ENCODE data around the gene HHAT.

Gene HHAT

DNA sequence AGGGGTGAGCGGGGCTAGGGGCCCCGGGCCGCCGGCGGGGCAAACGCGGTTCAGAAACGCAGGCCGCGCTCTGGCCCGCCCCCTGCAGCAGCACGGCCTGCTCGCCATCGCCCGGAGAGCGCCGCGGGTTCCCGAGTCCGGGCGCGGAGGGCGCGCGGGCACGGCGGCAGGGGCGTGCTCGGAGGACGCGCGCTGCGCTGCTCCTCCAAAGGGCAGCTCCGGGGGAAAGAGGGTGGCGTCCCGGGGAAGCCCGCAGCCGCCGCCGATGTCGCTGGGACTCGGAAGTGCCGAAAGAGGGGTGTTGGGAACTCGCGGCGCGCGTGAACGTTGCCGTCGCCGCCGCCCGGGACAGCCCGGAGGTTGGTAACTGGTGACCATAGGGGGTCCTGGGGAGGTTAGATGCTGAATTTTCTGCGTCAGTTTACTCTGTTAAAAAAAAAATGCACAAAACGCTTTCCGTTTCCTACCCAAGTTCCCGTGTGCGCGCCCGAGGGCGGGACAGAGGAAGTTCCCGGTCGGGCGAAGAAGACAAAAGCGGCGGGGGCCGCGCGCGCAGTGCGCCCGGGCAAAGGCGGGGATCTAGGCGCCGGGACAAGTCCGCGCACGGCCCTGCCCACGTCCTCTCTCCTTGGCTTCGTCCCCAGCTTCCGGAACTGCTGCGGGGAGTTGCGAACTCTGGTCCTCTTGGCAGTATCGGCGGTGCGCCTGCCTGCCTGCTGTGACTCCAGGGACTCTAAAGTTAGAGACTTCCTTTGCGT lies at the start of gene HHAT:
Gene HHAT, plus strand, starts transcription at position 157 of the 758 bp plus-strand sequence. CDS start 20,074 bp downstream, outside the sequence.
- peak within 1 kb of the TSS; percentile 100 for H2AFZ ChIP-seq (ENCODE audit: low read length, unreplicated experiment)
- no peaks in the 10 kb centered on the region for H3K36me3 ChIP-seq (ENCODE audit: insufficient read depth, low read length)
- H3K4me3 ChIP-seq (ENCODE audit: low read depth, low read length) = peak within 1 kb of the TSS; percentile 85
- H3K27me3 ChIP-seq (ENCODE audit: insufficient read depth, low read length) = no peaks in the 10 kb centered on the region
- H3K4me1 ChIP-seq (ENCODE audit: control insufficient read depth, insufficient read depth, low read length, unreplicated experiment) = peaks cover 6% of the 10 kb centered on the region
- no peaks in the 10 kb centered on the region for H3K79me2 ChIP-seq (ENCODE audit: control insufficient read depth, insufficient read depth, low read length, unreplicated experiment)
- H3K27ac ChIP-seq (ENCODE audit: low read depth, low read length) = peak within 1 kb of the TSS; percentile 63

DNA sequence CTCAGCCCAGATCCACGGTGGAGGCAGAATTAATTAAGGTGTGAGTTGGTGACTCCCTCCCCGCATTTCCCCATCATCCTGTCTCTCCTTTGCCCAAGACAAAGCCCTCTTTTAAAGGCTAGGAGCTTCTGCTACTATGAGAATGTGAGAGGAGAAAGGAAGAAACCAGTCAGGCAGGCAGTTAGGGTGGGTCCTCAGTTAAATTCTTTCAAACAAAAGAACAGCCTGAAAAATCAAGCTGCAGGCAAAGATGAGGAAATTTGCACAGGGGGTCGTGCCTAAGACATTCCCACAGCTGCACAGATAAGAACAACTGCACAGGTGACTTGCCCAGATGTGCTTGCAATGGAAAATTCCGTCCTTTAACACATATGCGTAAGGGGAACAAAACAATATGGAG lies 48.5 kb upstream of the HHAT start:
- Histone ChIP-seq H3K79me2 (ENCODE audit: control insufficient read depth, insufficient read depth, low read length, unreplicated experiment) (no peaks in the 10 kb centered on the region), H3K27ac (ENCODE audit: low read depth, low read length) (no peak overlapping the region), H3K36me3 (ENCODE audit: insufficient read depth, low read length) (no peaks in the 10 kb centered on the region), H2AFZ (ENCODE audit: low read length, unreplicated experiment) (no peak overlapping the region), H3K27me3 (ENCODE audit: insufficient read depth, low read length) (peaks cover 48% of the 10 kb centered on the region), H3K4me1 (ENCODE audit: control insufficient read depth, insufficient read depth, low read length, unreplicated experiment) (no peaks in the 10 kb centered on the region), H3K4me3 (ENCODE audit: low read depth, low read length) (no peak overlapping the region)

DNA sequence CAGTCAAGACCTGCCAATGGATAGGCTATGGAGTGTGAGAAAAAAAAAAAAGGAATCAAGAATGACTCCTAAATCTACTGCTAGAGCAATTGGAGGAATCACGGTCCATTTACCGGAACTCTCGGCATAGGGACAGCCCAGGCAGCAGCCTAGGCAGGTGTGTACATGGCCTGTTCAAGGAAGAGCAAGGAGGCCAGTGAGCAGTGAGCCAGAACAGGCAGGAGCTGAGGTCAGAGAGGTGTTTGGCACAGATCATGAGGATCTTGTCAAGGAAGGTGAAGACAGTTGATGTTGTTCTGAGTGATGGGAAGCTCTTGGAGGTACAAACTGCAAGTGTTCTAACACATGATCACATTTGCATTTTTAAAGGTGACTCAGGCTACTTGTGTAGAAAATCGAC lies 40.6 kb upstream of the HHAT start:
- H3K79me2 ChIP-seq (ENCODE audit: control insufficient read depth, insufficient read depth, low read length, unreplicated experiment) = no peaks in the 10 kb centered on the region
- H3K4me3 ChIP-seq (ENCODE audit: low read depth, low read length) = no peak overlapping the region
- no peak overlapping the region for H2AFZ ChIP-seq (ENCODE audit: low read length, unreplicated experiment)
- H3K4me1 ChIP-seq (ENCODE audit: control insufficient read depth, insufficient read depth, low read length, unreplicated experiment) = no peaks in the 10 kb centered on the region
- H3K27ac ChIP-seq (ENCODE audit: low read depth, low read length) = no peak overlapping the region
- H3K36me3 ChIP-seq (ENCODE audit: insufficient read depth, low read length) = no peaks in the 10 kb centered on the region
- peaks cover 64% of the 10 kb centered on the region for H3K27me3 ChIP-seq (ENCODE audit: insufficient read depth, low read length)

DNA sequence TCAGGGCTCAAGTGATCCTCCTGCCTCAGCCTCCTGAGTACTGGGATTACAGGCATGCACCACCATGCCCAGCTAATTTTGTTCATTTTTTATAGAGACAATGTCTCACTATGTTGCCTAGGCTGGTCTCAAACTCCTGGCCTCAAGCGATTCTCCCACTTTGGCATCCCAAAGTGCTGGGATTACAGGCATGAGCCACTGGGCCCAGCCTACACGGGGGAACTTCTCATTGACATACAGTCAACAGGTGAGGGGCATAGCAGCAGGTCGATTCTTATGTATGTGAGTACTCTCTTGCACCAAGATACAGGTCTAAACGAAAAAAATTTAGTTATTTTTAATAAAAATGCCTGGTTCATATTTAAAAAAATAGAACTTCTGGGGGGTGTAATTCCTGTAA lies 39.5 kb upstream of the HHAT start:
- Histone ChIP-seq H3K27me3 (ENCODE audit: insufficient read depth, low read length) (peaks cover 55% of the 10 kb centered on the region), H3K4me3 (ENCODE audit: low read depth, low read length) (no peak overlapping the region), H3K36me3 (ENCODE audit: insufficient read depth, low read length) (no peaks in the 10 kb centered on the region), H3K27ac (ENCODE audit: low read depth, low read length) (no peak overlapping the region), H3K4me1 (ENCODE audit: control insufficient read depth, insufficient read depth, low read length, unreplicated experiment) (no peaks in the 10 kb centered on the region), H2AFZ (ENCODE audit: low read length, unreplicated experiment) (no peak overlapping the region), H3K79me2 (ENCODE audit: control insufficient read depth, insufficient read depth, low read length, unreplicated experiment) (no peaks in the 10 kb centered on the region)

DNA sequence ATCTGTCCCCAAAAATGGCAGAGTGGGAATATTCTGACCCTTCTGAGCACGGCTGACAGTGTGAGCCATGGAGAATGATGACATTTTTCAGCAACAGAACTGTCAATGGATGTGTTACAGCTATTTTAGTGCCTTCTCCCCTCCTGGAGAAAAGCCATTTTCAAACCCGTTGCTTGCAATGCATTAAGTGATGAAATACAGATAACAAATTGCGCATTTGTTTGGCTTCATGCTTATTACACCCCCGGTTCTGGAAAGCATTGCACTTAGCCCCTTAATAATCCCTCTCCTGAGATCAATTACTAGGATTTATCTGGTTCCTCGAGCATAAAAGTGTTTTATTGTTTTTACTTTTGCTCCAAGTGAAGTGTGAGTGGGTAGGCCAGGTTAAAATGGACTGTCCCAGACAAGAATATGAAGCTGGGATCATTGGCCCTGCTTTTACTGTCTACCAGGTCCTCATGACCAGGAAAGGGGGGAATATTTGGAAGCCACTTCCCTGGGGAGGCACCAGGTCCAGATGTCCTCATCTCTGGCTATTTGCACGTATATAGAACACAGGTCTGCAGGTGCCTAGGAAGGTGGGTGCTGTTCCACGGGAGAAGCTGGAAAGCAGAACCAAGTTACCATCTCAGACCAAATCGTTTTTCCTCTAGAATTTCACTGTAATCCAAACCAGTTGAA lies 37.5 kb upstream of the HHAT start:
- H2AFZ ChIP-seq (ENCODE audit: low read length, unreplicated experiment) = no peak overlapping the region
- H3K36me3 ChIP-seq (ENCODE audit: insufficient read depth, low read length) = no peaks in the 10 kb centered on the region
- H3K4me3 ChIP-seq (ENCODE audit: low read depth, low read length) = no peak overlapping the region
- no peaks in the 10 kb centered on the region for H3K4me1 ChIP-seq (ENCODE audit: control insufficient read depth, insufficient read depth, low read length, unreplicated experiment)
- no peak overlapping the region for H3K27ac ChIP-seq (ENCODE audit: low read depth, low read length)
- no peaks in the 10 kb centered on the region for H3K79me2 ChIP-seq (ENCODE audit: control insufficient read depth, insufficient read depth, low read length, unreplicated experiment)
- H3K27me3 ChIP-seq (ENCODE audit: insufficient read depth, low read length) = peaks cover 37% of the 10 kb centered on the region

DNA sequence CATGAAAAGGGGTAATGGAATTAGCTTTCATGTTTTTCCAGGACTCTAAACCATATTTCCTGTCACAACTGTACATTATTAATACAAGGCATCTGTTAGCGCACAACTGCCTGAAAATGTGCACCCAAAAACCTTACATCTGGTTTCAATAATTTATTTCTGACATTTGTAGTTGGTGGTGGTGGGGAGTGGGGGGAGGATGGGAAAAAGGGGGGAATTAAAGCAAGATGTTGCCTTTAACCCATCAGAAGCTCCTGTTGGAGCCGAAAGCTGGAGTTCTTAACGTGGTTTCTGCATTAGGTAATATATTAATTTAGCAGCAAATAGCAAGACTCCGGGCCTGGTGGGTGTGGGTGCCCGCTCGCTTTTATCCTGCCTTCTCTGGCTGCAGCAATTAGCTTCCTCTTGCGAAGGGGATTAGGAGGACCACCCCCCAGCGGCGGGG lies 36.9 kb upstream of the HHAT start:
- H3K27me3 ChIP-seq (ENCODE audit: insufficient read depth, low read length) = peaks cover 34% of the 10 kb centered on the region
- H3K4me1 ChIP-seq (ENCODE audit: control insufficient read depth, insufficient read depth, low read length, unreplicated experiment) = no peaks in the 10 kb centered on the region
- peak overlapping the region; percentile 55 for H2AFZ ChIP-seq (ENCODE audit: low read length, unreplicated experiment)
- H3K27ac ChIP-seq (ENCODE audit: low read depth, low read length) = no peak overlapping the region
- H3K4me3 ChIP-seq (ENCODE audit: low read depth, low read length) = peak overlapping the region; percentile 67
- H3K79me2 ChIP-seq (ENCODE audit: control insufficient read depth, insufficient read depth, low read length, unreplicated experiment) = no peaks in the 10 kb centered on the region
- H3K36me3 ChIP-seq (ENCODE audit: insufficient read depth, low read length) = no peaks in the 10 kb centered on the region

DNA sequence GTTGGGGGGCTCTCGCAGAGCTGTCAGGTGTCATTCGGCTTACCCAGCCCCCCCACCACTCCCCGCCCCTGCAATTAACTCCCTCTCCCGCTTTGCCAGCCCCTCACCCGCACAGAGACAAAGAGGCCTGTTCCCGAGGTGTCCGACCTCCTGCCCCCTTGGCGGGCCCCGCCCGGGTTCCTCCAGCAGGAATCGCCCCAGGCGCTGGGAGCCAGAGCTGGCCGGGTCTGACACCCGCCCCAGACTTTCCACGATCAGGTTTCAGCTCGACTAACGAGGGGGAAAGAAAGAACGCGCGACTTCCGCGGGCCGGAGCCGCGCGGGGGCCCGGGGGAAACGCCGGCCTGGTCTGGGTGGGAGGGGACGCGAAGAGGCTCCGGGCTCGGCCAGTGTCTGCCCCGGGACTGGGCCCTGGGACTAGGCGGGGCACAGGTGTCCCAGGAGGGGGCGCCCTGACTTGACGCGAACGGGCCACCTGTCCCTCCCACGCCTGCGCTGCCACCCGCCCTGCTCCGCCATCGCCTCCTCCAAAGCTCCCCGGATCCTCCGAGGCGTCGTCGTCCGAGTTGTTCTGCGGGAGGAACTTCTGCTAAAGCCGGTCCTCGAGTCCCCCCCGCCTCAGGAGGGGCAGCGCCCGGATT lies 36.4 kb upstream of the HHAT start:
- Histone ChIP-seq H3K4me1 (ENCODE audit: control insufficient read depth, insufficient read depth, low read length, unreplicated experiment) (no peaks in the 10 kb centered on the region), H3K36me3 (ENCODE audit: insufficient read depth, low read length) (no peaks in the 10 kb centered on the region), H3K27me3 (ENCODE audit: insufficient read depth, low read length) (peaks cover 34% of the 10 kb centered on the region), H3K27ac (ENCODE audit: low read depth, low read length) (no peak overlapping the region), H3K4me3 (ENCODE audit: low read depth, low read length) (peak overlapping the region; percentile 67), H3K79me2 (ENCODE audit: control insufficient read depth, insufficient read depth, low read length, unreplicated experiment) (no peaks in the 10 kb centered on the region), H2AFZ (ENCODE audit: low read length, unreplicated experiment) (peak overlapping the region; percentile 55)

DNA sequence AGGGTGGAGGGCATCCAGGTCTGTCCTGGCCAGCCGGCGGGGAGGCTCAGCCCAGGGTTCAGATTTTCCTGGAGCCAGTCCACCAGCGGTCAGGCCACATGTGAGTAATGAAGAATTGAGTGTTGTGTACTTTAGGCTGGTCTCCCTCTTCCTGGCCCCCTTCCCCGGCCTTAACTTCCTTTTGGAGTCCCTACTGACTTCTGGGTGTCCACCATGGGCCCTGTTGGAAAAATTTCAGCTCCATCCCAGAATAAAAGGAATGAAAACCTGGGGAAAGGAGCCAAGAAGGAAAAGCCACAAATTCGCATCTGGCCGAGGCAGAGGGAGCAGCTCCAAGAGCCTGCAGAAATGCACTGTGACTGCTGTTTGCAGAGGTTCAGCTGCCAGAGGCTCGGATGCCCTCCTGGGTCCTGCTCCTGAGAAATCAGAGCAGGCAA lies 35.5 kb upstream of the HHAT start:
- Histone ChIP-seq H3K79me2 (ENCODE audit: control insufficient read depth, insufficient read depth, low read length, unreplicated experiment) (no peaks in the 10 kb centered on the region), H2AFZ (ENCODE audit: low read length, unreplicated experiment) (no peak overlapping the region), H3K4me3 (ENCODE audit: low read depth, low read length) (peak overlapping the region; percentile 67), H3K27me3 (ENCODE audit: insufficient read depth, low read length) (peaks cover 30% of the 10 kb centered on the region), H3K4me1 (ENCODE audit: control insufficient read depth, insufficient read depth, low read length, unreplicated experiment) (no peaks in the 10 kb centered on the region), H3K27ac (ENCODE audit: low read depth, low read length) (no peak overlapping the region), H3K36me3 (ENCODE audit: insufficient read depth, low read length) (no peaks in the 10 kb centered on the region)

DNA sequence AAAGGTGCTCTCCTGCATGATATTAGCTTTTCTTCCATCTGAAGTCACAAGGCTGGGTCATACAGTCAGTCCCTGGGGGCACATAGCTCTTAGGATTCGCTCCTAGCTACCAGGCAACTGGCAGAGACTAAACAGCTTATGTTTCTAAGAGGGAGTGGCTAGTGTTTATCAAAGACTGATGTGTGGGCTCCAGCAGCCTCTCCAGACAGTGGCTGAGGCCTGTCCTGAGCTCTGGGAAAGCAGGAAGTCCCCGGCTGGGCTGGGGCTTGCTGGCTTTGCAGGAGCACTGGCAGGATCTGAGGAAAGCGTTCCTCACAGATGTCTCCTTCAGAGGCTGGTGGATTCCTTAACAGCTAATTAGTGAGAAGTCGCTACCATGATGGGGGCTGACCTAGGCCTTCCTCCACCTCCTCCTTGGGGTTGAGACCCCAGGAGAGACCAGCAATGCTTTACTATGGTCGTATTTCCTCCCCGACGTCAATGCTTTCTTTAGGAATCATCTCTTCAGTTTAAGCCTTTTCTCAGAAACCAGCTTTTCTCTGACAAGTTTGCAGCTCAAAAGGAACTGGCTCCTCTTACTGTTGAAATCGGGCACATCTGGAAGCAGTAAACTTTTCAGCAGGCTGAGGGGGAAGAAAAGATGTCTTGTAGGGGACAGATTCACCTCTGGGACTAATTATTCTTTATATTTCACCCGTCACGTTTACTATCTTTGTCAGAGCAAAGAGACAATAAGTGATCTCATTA lies 33.5 kb upstream of the HHAT start:
- H3K79me2 ChIP-seq (ENCODE audit: control insufficient read depth, insufficient read depth, low read length, unreplicated experiment) = no peaks in the 10 kb centered on the region
- H2AFZ ChIP-seq (ENCODE audit: low read length, unreplicated experiment) = no peak overlapping the region
- H3K27me3 ChIP-seq (ENCODE audit: insufficient read depth, low read length) = peaks cover 27% of the 10 kb centered on the region
- no peak overlapping the region for H3K4me3 ChIP-seq (ENCODE audit: low read depth, low read length)
- H3K36me3 ChIP-seq (ENCODE audit: insufficient read depth, low read length) = no peaks in the 10 kb centered on the region
- no peaks in the 10 kb centered on the region for H3K4me1 ChIP-seq (ENCODE audit: control insufficient read depth, insufficient read depth, low read length, unreplicated experiment)
- no peak overlapping the region for H3K27ac ChIP-seq (ENCODE audit: low read depth, low read length)

DNA sequence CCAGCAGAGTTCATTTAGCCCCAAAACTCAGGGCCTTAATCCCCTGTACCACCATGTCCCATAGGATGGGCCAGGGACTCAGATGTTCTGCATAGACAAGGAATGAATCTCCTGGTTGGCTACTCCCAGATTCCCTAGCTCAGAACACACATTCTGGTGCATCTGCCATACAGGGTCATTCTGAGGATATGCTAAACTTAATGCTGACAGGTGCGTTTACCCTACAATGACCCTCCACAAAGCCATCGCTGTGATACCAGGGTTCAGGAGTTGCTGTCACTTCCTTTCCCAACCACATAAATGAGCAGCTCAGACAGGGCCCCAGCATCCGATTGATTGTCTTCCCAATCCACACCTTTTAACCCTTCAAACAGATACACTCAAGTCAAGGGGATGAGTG lies 32.0 kb upstream of the HHAT start:
- Histone ChIP-seq H2AFZ (ENCODE audit: low read length, unreplicated experiment) (no peak overlapping the region), H3K4me1 (ENCODE audit: control insufficient read depth, insufficient read depth, low read length, unreplicated experiment) (no peaks in the 10 kb centered on the region), H3K27me3 (ENCODE audit: insufficient read depth, low read length) (peaks cover 18% of the 10 kb centered on the region), H3K27ac (ENCODE audit: low read depth, low read length) (no peak overlapping the region), H3K36me3 (ENCODE audit: insufficient read depth, low read length) (no peaks in the 10 kb centered on the region), H3K79me2 (ENCODE audit: control insufficient read depth, insufficient read depth, low read length, unreplicated experiment) (no peaks in the 10 kb centered on the region), H3K4me3 (ENCODE audit: low read depth, low read length) (no peak overlapping the region)

All from ACC112 (cell line).